H1 (cell line): ENCODE data around the gene SURF4. TPM values are rescaled to one million over a fixed set of nuclear protein-coding genes. Genes with fewer than 3 reads are reported as not detected.

Experiments
- BRCA1 ChIP-seq: IDR thresholded peaks from 2 replicates; pipeline ENCODE4 v1.6.1; 2012; ENCODE audit warnings: low read depth, low read length, improper control_type of control experiment
- CBX8 ChIP-seq: fragments of 300-800, 300-1000 bp; sonication (generic); IDR thresholded peaks from 2 replicates; pipeline ENCODE4 v1.7.1; 2016; ENCODE audit warnings: low read depth, low read length, borderline replicate concordance
- CEBPB ChIP-seq: IDR thresholded peaks from 2 replicates; pipeline ENCODE4 v1.6.1; 2012; ENCODE audit warnings: low read depth, low read length
- CHD1 ChIP-seq: IDR thresholded peaks from 2 replicates; pipeline ENCODE4 v1.6.1; 2012; ENCODE audit warnings: low read depth, low read length, improper control_type of control experiment
- EGR1 ChIP-seq: IDR thresholded peaks from 2 replicates; pipeline ENCODE4 v1.6.1; 2011; ENCODE audit warnings: low read depth, low read length, borderline replicate concordance
- RXRA ChIP-seq: IDR thresholded peaks from 2 replicates; pipeline ENCODE4 v1.6.1; 2011; ENCODE audit warnings: low read depth, mild to moderate bottlenecking, low read length, moderate library complexity; ENCODE audit not compliant: insufficient read depth
- SAP30 ChIP-seq: fragments of 300-600 bp; sonication (generic); IDR thresholded peaks from 2 replicates; pipeline ENCODE4 v1.7.1; 2012; ENCODE audit warnings: low read length, moderate library complexity, mild to moderate bottlenecking, inconsistent platforms; ENCODE audit not compliant: insufficient read depth, insufficient replicate concordance
- polyA plus RNA-seq, 7 experiments: library from polyadenylated mRNA; depleted of rRNA in 3 of 7; stranded (reverse) in 5 of 7; unstranded in 2 of 7; fragments of >200 nt in 5 of 7; fragments of 200-250 nt in 2 of 7; gene quantifications; 1 replicate in 5 of 7; 2 replicates in 1 of 7; 4 replicates in 1 of 7; pipeline versions ENCODE4 v1.2.1 to v1.2.3, GENCODE V29; 2011 to 2013; ENCODE audit warnings: missing spikeins in 2 of 7, mixed read lengths in 2 of 7
- total RNA-seq: library from RNA; stranded (reverse); fragmentation: NEBNext Ultra II Directional; extraction: Animal tissue kit (Norgen Biotek cat#: 25700); gene quantifications from 2 replicates; pipeline ENCODE4 v1.2.1, GENCODE V29; 2021

The SURF4 gene
- total and polyA plus RNA-seq, 2 of the 8 experiments (the other 6 are each of a cell fraction or from before 2014, with no cell fraction given) = 176 to 182 TPM

DNA sequence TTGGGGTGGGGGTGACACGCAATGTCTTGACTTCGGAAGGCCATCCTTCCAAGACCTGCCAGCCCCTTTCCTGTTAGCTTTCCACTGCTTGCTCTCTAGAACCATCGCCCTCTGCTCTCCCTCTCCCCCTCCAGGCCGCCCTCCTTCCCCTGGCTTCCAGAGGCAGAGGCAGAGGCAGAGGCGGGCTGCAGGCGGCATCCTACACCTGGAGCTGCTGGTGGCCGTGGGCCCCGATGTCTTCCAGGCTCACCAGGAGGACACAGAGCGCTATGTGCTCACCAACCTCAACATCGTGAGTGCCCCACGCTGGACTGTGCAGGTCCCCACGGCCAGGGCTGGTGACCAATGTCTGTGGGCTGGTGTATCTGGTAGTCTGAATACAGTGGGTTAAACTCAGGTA, 48.3 kb upstream of the SURF4 start (continued):
- no peak for TF ChIP-seq CHD1
- TF ChIP-seq SAP30 = no peak
- TF ChIP-seq CEBPB = no peak
- TF ChIP-seq RXRA = no peak
- TF ChIP-seq CBX8 = no peak
- no peak for TF ChIP-seq BRCA1
- TF ChIP-seq EGR1 = no peak
